ENCODE data around the gene PIGM.
"Not testable (repeated sequence)": the region's sequence is repeated elsewhere in the genome, so short reads cannot be mapped to it uniquely, and the experiment has no call there.

The PIGM gene

DNA sequence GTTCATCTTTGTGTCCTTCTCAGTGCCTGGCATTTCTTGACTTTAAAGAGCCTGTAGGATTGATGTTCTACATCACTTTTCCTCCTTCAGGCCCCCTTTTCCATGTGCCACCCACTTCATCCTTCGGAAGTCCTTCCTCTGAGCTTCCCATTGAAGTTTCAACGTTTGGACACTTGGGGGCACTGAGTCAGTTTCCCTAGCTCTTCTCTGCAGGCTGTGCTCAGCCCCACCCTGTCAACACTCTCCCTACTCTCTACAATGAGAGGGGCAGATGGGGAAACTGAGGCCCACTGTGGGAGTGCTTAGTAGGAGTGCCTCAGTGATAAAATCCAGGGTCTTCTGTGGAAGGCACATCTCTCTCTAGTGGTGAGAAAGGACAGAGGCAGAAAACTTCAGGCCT is 26.3 kb upstream of the PIGM start:
- no peak for DNase-seq

GRCh38 chr1:160056648-160057169 is 24.9 kb upstream of the PIGM start:
- DNase-seq: no peak

- DNase-seq: no peak
Observed at GRCh38 chr1:160053548-160054365, 22.0 kb upstream of the PIGM start.

DNA sequence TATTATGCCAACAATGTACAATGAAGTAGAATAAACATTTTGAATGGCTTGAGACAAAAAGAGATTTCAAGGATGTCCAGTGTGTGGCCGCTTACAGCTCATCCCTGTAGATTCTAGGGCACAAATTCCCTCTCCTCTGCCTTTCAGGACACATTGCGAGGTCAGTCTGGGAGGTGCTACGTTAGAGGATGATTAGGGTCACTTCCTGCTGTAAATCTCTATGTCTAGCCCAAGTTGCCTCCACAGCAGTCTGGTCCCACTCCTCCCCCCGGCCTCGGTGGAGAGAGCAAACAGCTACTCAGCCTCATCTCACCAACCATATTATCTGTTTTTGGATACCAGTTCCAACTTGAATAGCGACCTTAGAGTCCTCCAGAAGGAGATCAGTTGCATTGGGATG is 21.1 kb upstream of the PIGM start:
- no peak for DNase-seq

DNA sequence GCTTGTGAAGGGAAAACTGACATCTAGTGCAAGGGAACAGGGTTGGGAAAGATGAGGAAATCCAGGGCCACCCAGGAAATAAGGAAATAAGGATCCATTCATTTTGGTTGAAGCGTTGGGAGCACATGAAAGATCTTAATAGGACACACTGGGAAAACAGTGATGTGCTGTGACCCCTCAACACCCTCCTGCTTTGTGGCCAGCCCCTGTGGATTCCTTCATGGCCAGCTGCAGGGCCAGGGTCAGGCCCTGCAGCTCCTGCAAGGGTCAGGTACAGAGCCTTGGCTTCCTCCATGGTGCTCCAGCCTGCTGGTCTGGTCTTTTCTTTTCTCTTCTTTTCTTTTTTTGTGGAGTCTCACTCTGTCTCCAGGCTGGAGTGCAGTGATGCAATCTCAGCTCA is 18.8 kb upstream of the PIGM start:
- DNase-seq: no peak

GRCh38 chr1:160050182-160050581 is 18.4 kb upstream of the PIGM start:
- not testable (repeated sequence) for DNase-seq

GRCh38 chr1:160049101-160049500 is 17.3 kb upstream of the PIGM start:
- DNase-seq: no peak

DNA sequence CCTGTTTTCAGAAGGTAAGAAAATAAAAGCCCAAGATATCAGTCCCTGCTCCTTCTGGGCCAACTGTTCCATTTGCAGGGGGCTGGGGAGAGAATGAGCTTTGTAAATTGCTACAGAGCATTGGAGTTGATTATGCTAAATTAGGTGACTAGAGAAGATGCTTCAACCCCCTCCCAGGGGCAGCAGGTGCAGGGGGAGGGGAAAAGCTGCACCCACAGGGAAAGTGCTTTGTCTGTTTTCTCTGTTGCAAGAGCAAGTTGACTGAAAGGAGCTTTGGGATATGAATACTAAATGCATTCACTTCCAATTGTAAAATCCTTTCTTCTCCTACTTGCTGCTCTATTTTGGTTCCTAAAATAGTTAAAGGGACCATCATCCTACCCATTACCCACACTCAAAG is 16.5 kb upstream of the PIGM start:
- DNase-seq: no peak

- DNase-seq: no peak
Observed at GRCh38 chr1:160047111-160047991, 15.6 kb upstream of the PIGM start.

GRCh38 chr1:160046494-160047110 is 14.8 kb upstream of the PIGM start:
- peak in 1 of 2 donors; percentile 32 for DNase-seq

- no peak for DNase-seq
Observed at GRCh38 chr1:160045653-160046052, 13.9 kb upstream of the PIGM start.

- DNase-seq: no peak
Observed at GRCh38 chr1:160043543-160043942, 11.8 kb upstream of the PIGM start.

DNA sequence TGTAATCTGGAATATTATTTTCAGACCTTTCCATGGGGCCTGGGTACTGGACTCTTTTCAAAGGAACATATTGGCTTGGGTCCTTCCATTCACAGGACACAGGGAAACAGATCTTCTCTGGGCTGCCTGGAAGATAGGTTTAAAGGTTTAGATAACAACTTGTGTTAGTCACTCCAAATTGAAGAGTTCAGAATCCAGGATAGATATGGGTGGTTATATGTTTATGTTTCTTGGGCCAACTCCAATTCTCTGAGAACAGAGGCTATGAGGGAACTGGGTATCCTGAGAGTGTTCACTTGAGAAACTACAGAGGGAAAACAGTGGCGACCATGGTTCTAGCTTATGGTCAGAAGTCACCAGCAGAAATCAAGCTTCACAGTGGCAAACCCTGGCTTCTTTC is 8.7 kb upstream of the PIGM start:
- no peak for DNase-seq

- no peak for DNase-seq
Observed at GRCh38 chr1:160032165-160032820, 503 bp upstream of the PIGM start.

DNA sequence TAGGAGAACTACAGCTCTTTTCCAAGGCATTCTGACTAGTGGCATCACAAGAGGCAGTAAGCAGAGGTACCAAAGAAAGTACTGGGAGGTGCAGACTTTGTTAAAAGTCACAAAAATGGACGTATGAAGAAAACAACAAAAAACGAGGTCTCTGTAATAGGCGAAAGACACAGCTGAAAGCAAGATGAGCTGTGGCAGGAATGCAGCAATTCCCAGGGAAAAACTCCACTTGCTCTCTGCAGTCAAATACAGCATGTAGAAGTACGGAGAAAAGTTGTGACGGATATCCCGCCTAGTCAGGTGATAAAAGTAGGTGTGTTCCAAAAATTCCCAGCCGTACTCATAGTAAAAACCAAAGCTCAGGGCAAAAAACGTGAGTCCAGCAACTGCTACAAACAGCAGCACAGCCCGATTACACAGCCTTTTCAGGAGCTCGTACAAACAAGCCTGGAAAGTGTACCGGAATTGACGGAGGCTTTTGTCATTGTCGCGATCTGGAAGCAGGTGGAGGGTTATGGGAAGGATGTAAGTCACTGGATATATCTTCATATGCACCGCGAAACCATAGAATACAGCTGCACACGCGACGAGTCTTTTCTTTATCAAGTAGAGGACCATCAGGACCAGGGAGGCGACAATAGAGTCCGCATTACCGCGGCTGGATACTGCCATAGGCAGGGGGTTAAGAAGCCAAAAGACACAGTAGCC is 979 bp downstream of the PIGM start:
- DNase-seq: no peak

DNA sequence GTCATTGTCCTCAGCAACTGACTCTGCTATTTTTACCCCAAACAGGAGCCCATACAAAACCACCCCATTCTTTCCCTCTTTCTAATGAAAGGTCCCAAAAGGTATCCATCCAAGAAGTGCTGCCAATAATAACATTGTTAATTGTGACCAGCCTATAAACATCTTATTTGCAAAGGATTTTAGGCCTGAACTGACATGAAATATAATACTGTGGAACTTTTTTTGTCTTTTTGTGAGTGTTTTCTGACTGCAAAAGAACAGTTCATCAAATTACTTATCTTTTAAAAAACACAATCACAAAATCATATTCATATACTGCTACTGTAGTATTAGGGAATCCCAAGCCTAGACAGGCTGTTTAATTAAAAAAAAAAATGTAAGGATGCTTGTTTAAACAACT is 3.4 kb downstream of the PIGM start:
- DNase-seq: no peak

- DNase-seq: no peak
Observed at GRCh38 chr1:160025314-160025713, 6.5 kb downstream of the PIGM start.

GRCh38 chr1:160024195-160024905 is 7.4 kb downstream of the PIGM start:
- no peak for DNase-seq

- no peak for DNase-seq
Observed at GRCh38 chr1:160022330-160023310, 9.2 kb downstream of the PIGM start.

- DNase-seq: no peak
Observed at GRCh38 chr1:160021376-160022074, 10.3 kb downstream of the PIGM start.

Measured in stimulated activated CD4-positive, alpha-beta T cell treated with anti-CD3 and anti-CD28 coated beads, Interleukin-2, amount 100 ng/mL, for 48 hours (primary cell).